GM12878 (cell line): ENCODE data around the gene N4BP2L2. TPM values are rescaled to one million over a fixed set of nuclear protein-coding genes. Genes with fewer than 3 reads are reported as not detected.

Experiments
- ATAC-seq: fragments of 200-7000 bp; cut with Tn5 transposase; 3 replicates; pipeline ENCODE4 v1.9.1; 2020; ENCODE audit warnings: mild to moderate bottlenecking, moderate library complexity
- BruUV-seq: library from RNA; stranded (reverse); fragments of 400-500 nt; replicated peaks from 2 replicates; lab custom pipeline; 2021; lab: Mats Ljungman, UMichigan
- CTCF ChIA-PET: fragments of 300-600 bp; sonication (Branson Sonifier 250); formaldehyde crosslinking; extraction: SDS; loops from one replicate; lab custom pipeline; 2021; ENCODE audit warnings: inconsistent platforms; lab: Yijun Ruan, JAX
- POLR2A ChIA-PET: fragments of 350-600 bp; formaldehyde crosslinking; extraction: SDS; loops from one replicate; lab custom pipeline; 2021; ENCODE audit warnings: inconsistent platforms; lab: Charles Lee
- RAD21 ChIA-PET: fragments of 300-600 bp; sonication (Branson Sonifier 250); formaldehyde crosslinking; loops from one replicate; lab custom pipeline; 2023; ENCODE audit warnings: antibody characterized with exemption; ENCODE audit not compliant: unreplicated experiment; lab: Charles Lee
- SMC1A ChIA-PET: fragments of 300-600 bp; sonication (Branson Sonifier 250); formaldehyde crosslinking; loops from one replicate; lab custom pipeline; 2023; ENCODE audit not compliant: unreplicated experiment, uncharacterized antibody; lab: Charles Lee
- DNase-seq: peaks from one replicate; pipeline ENCODE4 v3.0.0-alpha.2; 2011; ENCODE audit warnings: low read depth, low spot score
- FAIRE-seq: peaks from 3 replicates; lab custom pipeline; 2011; peaks lifted over from hg19 to GRCh38; lab: Jason Lieb, UNC
- H2AFZ ChIP-seq: 2 replicates; pipeline ENCODE4 v1.6.0; 2011; ENCODE audit warnings: low read depth, low read length, control low read depth; ENCODE audit not compliant: control insufficient read depth
- H3K27ac ChIP-seq: 2 replicates; pipeline ENCODE4 v1.5.1; 2011; ENCODE audit warnings: control low read depth; ENCODE audit not compliant: control insufficient read depth, insufficient read depth
- H3K27me3 ChIP-seq, 2 experiments: replicated peaks in 1 of 2; 2 replicates each; pipeline versions ENCODE4 v1.6.0 to v1.6.1; 2011; ENCODE audit warnings: low read length in 1 of 2; ENCODE audit not compliant: control insufficient read depth in 2 of 2, insufficient read depth in 2 of 2
- H3K36me3 ChIP-seq, 2 experiments: 2 replicates each; pipeline ENCODE4 v1.5.1; 2011; ENCODE audit warnings: low read length in 1 of 2; ENCODE audit not compliant: control insufficient read depth in 2 of 2, insufficient read depth in 2 of 2
- H3K4me1 ChIP-seq: 2 replicates; pipeline ENCODE4 v1.6.1; 2011; ENCODE audit warnings: mild to moderate bottlenecking, low read length, moderate library complexity, mixed read lengths; ENCODE audit not compliant: control insufficient read depth, insufficient read depth
- H3K4me2 ChIP-seq: 2 replicates; pipeline ENCODE4 v1.6.0; 2011; ENCODE audit warnings: control low read depth; ENCODE audit not compliant: control insufficient read depth, insufficient read depth
- H3K4me3 ChIP-seq: fragments of 200-600 bp; sonication (generic); 2 replicates; pipeline ENCODE4 v1.5.1; 2016
- H3K79me2 ChIP-seq: 2 replicates; pipeline ENCODE4 v1.6.0; 2011; ENCODE audit warnings: low read length; ENCODE audit not compliant: control insufficient read depth, insufficient read depth
- H3K9ac ChIP-seq: 2 replicates; pipeline ENCODE4 v1.8.0; 2011; ENCODE audit warnings: low read length, control low read depth, mixed read lengths; ENCODE audit not compliant: control insufficient read depth, insufficient read depth
- H3K9me3 ChIP-seq: replicated peaks from 3 replicates; pipeline ENCODE4 v1.5.1; 2011; ENCODE audit warnings: mild to moderate bottlenecking, low read length; ENCODE audit not compliant: control insufficient read depth, insufficient read depth
- H4K20me1 ChIP-seq: 2 replicates; pipeline ENCODE4 v1.6.0; 2011; ENCODE audit not compliant: control insufficient read depth, insufficient read depth
- BMI1 ChIP-seq: fragments of 450-650 bp; IDR thresholded peaks from 2 replicates; pipeline ENCODE4 v1.6.1; 2016; ENCODE audit warnings: mild to moderate bottlenecking, moderate library complexity, borderline replicate concordance
- FOXK2 ChIP-seq: fragments of 450-650 bp; IDR thresholded peaks from 2 replicates; pipeline ENCODE4 v1.6.1; 2017; ENCODE audit warnings: mild to moderate bottlenecking, moderate library complexity
- HCFC1 ChIP-seq: fragments of 150-350 bp; IDR thresholded peaks from 2 replicates; pipeline ENCODE4 v1.6.1; 2014; ENCODE audit warnings: low read length
- HDGF ChIP-seq: fragments of 450-650 bp; IDR thresholded peaks from 2 replicates; pipeline ENCODE4 v1.6.1; 2016; ENCODE audit warnings: antibody characterized with exemption
- LARP7 ChIP-seq: fragments of 450-650 bp; IDR thresholded peaks from 2 replicates; pipeline ENCODE4 v1.6.1; 2017; ENCODE audit warnings: mild to moderate bottlenecking
- NRF1 ChIP-seq: conservative IDR thresholded peaks from 2 replicates; pipeline ENCODE4 v1.6.1; 2011; ENCODE audit warnings: mild to moderate bottlenecking, low read depth, low read length, improper control_type of control experiment
- RAD51 ChIP-seq: fragments of 450-650 bp; IDR thresholded peaks from 2 replicates; pipeline ENCODE4 v1.6.1; 2016; ENCODE audit warnings: moderate library complexity, mild to moderate bottlenecking, inconsistent platforms
- SP1 ChIP-seq: IDR thresholded peaks from one replicate; pipeline ENCODE4 v1.6.1; 2011; ENCODE audit warnings: low read depth, low read length
- SUPT20H ChIP-seq: IDR thresholded peaks from 2 replicates; pipeline ENCODE4 v1.6.1; 2011; ENCODE audit warnings: low read depth, mild to moderate bottlenecking, low read length, moderate library complexity, borderline replicate concordance; ENCODE audit not compliant: control insufficient read depth
- TARDBP ChIP-seq: IDR thresholded peaks from 2 replicates; pipeline ENCODE4 v1.6.1; 2016; ENCODE audit warnings: borderline replicate concordance
- TCF12 ChIP-seq: IDR thresholded peaks from 2 replicates; pipeline ENCODE4 v1.6.1; 2011; ENCODE audit warnings: low read depth, mild to moderate bottlenecking, low read length
- ZNF274 ChIP-seq: IDR thresholded peaks from one replicate; pipeline ENCODE4 v1.8.0; 2011; ENCODE audit not compliant: insufficient read length, insufficient read depth
- ZNF622 ChIP-seq: fragments of 450-650 bp; IDR thresholded peaks from 2 replicates; pipeline ENCODE4 v1.6.1; 2017; ENCODE audit warnings: mild to moderate bottlenecking, inconsistent platforms
- ZZZ3 ChIP-seq: IDR thresholded peaks from 2 replicates; pipeline ENCODE4 v1.6.1; 2011; ENCODE audit warnings: low read depth; ENCODE audit not compliant: control insufficient read depth, insufficient read length
- WGBS: methylation state at CpG from one replicate; pipeline ENCODE4 v1.1.6; 2016; ENCODE audit warnings: low lambda C conversion rate; ENCODE audit not compliant: insufficient replicate concordance, insufficient coverage; ENCODE audit errors: missing lambda C conversion rate; 5-methylcytosine and 5-hydroxymethylcytosine counted together
- in situ Hi-C: fragments of 300-500 bp; cut with MboI; formaldehyde crosslinking; loops from 9 replicates; pipeline ENCODE4 v1.14.3; 2018; ENCODE audit warnings: mixed read lengths
- intact Hi-C: fragments of 100-400 bp; cut with micrococcal nuclease; formaldehyde crosslinking; loops from one replicate; pipeline ENCODE4 v1.14.2; 2022; ENCODE audit not compliant: unreplicated experiment
- polyA plus RNA-seq, 11 experiments: library from polyadenylated mRNA; depleted of rRNA in 4 of 11; unstranded in 6 of 11; stranded (reverse) in 5 of 11; fragments of >200 nt; fragmentation: Nextera tagmentation in 4 of 11; fragmentation: Illumina TruSeq in 1 of 11; extraction: Ambion mirVana in 4 of 11; extraction: Trizol in 1 of 11; gene quantifications; 1 replicate in 1 of 11; 2 replicates in 10 of 11; pipeline versions ENCODE4 v1.2.1 to v1.2.3, GENCODE V29; 2011 to 2016; ENCODE audit warnings: inconsistent platforms in 2 of 11, missing spikeins in 2 of 11, low read depth in 1 of 11
- total RNA-seq, 4 experiments: library from RNA; depleted of rRNA in 3 of 4; stranded (reverse); fragments of >200 nt in 3 of 4; fragmentation: Illumina TruSeq in 1 of 4; extraction: Trizol in 1 of 4; gene quantifications; 2 replicates each; pipeline versions ENCODE4 v1.2.1 to v1.2.3, GENCODE V29; 2013 to 2021
- TF ChIP-seq, protein P1 (sequence below): fragments of 450-650 bp; IDR thresholded peaks from 2 replicates; pipeline ENCODE4 v1.6.1; 2016; ENCODE audit warnings: mild to moderate bottlenecking
- TF ChIP-seq, protein P2 (sequence below): IDR thresholded peaks from 2 replicates; pipeline ENCODE4 v1.6.1; 2011; ENCODE audit warnings: low read depth, mild to moderate bottlenecking, low read length, moderate library complexity, borderline replicate concordance; ENCODE audit errors: extremely low read depth
- TF ChIP-seq, protein P3 (sequence below): IDR thresholded peaks from 2 replicates; pipeline ENCODE4 v1.6.1; 2012; ENCODE audit warnings: improper control_type of control experiment, low read depth, low read length; ENCODE audit not compliant: insufficient replicate concordance

N4BP2L2 gene
- total and polyA plus RNA-seq, 10 of the 15 experiments (the other 5 are each of a cell fraction or from before 2014, with no cell fraction given), result 41.7 to 87.1 (median 61.2) TPM

DNA sequence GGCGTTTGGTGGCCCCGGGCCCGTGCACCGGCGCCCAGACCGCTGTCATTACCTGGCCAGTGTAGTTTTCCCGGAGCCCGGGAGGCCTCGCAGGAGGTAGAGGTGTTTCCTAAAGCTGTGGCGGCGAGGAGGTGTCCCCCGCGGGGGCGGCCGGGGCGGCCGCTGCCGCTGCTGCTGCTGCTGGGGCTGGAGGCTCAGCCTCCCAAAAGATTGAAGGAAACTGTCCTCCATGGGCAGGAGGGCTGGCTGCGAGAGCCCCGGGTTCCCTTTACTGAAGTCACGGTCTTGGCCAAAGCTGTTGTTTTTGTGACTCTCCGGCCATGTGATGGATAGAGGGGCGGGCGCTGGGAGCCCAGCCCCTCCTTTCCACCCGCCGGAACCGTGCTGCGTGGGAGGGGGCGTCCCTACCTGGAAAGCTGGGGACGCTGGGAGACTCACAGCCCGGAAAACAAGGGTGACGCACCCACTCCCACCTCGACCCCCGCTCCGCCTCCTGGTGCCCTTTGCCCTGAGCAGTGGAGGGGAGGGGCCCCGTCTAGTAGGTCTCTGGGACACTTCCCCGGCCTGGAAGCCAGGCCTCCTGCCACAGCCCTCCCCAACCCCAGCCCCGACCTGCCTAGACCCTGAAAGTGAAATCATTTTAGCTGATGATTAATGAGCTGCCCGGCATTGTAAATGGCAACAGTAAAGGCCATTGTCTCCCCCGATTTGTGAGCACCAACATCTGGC is 110.6 kb downstream of the N4BP2L2 start, which contains the start of gene N4BP2L1:
TSS of gene N4BP2L1 (minus strand) at position 279 of the 729 bp plus-strand sequence. CDS start at position 231, 48 bp downstream.
- in situ Hi-C loops (loop anchor here (25.0 kb wide), 1 partner anchor 1109 kb away; no protein-coding TSS in a partner anchor), intact Hi-C loops (loop anchor here (2.0 to 10.0 kb wide), 3 partner anchors 111 to 777 kb away; partner anchors contain the start of genes BRCA2, N4BP2L2 and ZAR1L)
- Histone ChIP-seq H3K27ac (peak within 1 kb of the TSS; percentile 98), H3K4me1 (peaks cover 17% of the 10 kb centered on the region), H3K4me2 (peak within 1 kb of the TSS; percentile 95), H3K79me2 (peaks cover 53% of the 10 kb centered on the region), H3K9me3 (no peaks in the 10 kb centered on the region; the same call in 2 of the 3 replicates), H3K36me3 (0 out of 4 replicates have a peak, but pooled peaks cover 0 to 9% of the 10 kb centered on the region in 2 experiments), H2AFZ (peak within 1 kb of the TSS; percentile 79), H4K20me1 (no peaks in the 10 kb centered on the region), H3K27me3 (no peaks in the 10 kb centered on the region), H3K9ac (peak within 1 kb of the TSS; percentile 93), H3K4me3 (peak within 1 kb of the TSS; percentile 94)
- no TSS peak for BruUV-seq
- CTCF ChIA-PET, result interaction anchor here (0.6 to 5.5 kb wide), 8 partner anchors 9 to 1105 kb away, joined by 3 to 22 read pairs (median 3); partner anchors contain the start of gene N4BP2L2
- DNase-seq, result peak; percentile 87
- ATAC-seq, result peak; percentile 85
- POLR2A ChIA-PET, result interaction anchor here (0.6 to 2.7 kb wide), 8 partner anchors 11 to 475 kb away, joined by 3 to 16 read pairs (median 4); partner anchors contain the start of genes BRCA2, N4BP2L2 and ZAR1L
- RAD21 ChIA-PET, result interaction anchor here (0.6 to 2.1 kb wide), 9 partner anchors 14 to 518 kb away, joined by 3 to 8 read pairs (median 4); partner anchors contain the start of genes BRCA2, PDS5B and ZAR1L
- under 1% methylated on average over 40 of the region's 40 CpGs for WGBS
- FAIRE-seq, result peak; percentile 44
- SMC1A ChIA-PET, result interaction anchor here (0.7 to 4.0 kb wide), 12 partner anchors 12 to 165 kb away, joined by 3 to 25 read pairs (median 6); partner anchors contain the start of genes BRCA2, N4BP2L2 and ZAR1L
- TF ChIP-seq NRF1 (no peak), FOXK2 (peak; percentile 80), LARP7 (0 out of 2 replicates have a peak, but pooled peaks have one; percentile 60), SP1 (peak; percentile 27), SUPT20H (no peak), TCF12 (no peak; the same call in 1 of the 2 replicates), HCFC1 (no peak; the same call in 1 of the 2 replicates), BMI1 (no peak), ZNF622 (no peak), TARDBP (no peak), ZNF274 (no peak), RAD51 (peak; percentile 81), ZZZ3 (no peak), HDGF (peak; percentile 69; the same call in 1 of the 2 replicates)
- TF ChIP-seq, protein P1, sequence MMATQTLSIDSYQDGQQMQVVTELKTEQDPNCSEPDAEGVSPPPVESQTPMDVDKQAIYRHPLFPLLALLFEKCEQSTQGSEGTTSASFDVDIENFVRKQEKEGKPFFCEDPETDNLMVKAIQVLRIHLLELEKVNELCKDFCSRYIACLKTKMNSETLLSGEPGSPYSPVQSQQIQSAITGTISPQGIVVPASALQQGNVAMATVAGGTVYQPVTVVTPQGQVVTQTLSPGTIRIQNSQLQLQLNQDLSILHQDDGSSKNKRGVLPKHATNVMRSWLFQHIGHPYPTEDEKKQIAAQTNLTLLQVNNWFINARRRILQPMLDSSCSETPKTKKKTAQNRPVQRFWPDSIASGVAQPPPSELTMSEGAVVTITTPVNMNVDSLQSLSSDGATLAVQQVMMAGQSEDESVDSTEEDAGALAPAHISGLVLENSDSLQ, result peak; percentile 91
- TF ChIP-seq, protein P2, sequence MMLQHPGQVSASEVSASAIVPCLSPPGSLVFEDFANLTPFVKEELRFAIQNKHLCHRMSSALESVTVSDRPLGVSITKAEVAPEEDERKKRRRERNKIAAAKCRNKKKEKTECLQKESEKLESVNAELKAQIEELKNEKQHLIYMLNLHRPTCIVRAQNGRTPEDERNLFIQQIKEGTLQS, result no peak
- TF ChIP-seq, protein P3, sequence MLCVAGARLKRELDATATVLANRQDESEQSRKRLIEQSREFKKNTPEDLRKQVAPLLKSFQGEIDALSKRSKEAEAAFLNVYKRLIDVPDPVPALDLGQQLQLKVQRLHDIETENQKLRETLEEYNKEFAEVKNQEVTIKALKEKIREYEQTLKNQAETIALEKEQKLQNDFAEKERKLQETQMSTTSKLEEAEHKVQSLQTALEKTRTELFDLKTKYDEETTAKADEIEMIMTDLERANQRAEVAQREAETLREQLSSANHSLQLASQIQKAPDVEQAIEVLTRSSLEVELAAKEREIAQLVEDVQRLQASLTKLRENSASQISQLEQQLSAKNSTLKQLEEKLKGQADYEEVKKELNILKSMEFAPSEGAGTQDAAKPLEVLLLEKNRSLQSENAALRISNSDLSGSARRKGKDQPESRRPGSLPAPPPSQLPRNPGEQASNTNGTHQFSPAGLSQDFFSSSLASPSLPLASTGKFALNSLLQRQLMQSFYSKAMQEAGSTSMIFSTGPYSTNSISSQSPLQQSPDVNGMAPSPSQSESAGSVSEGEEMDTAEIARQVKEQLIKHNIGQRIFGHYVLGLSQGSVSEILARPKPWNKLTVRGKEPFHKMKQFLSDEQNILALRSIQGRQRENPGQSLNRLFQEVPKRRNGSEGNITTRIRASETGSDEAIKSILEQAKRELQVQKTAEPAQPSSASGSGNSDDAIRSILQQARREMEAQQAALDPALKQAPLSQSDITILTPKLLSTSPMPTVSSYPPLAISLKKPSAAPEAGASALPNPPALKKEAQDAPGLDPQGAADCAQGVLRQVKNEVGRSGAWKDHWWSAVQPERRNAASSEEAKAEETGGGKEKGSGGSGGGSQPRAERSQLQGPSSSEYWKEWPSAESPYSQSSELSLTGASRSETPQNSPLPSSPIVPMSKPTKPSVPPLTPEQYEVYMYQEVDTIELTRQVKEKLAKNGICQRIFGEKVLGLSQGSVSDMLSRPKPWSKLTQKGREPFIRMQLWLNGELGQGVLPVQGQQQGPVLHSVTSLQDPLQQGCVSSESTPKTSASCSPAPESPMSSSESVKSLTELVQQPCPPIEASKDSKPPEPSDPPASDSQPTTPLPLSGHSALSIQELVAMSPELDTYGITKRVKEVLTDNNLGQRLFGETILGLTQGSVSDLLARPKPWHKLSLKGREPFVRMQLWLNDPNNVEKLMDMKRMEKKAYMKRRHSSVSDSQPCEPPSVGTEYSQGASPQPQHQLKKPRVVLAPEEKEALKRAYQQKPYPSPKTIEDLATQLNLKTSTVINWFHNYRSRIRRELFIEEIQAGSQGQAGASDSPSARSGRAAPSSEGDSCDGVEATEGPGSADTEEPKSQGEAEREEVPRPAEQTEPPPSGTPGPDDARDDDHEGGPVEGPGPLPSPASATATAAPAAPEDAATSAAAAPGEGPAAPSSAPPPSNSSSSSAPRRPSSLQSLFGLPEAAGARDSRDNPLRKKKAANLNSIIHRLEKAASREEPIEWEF, result no peak
